HepG2 (cell line): ENCODE measurements around the gene NACC2. TPM values are rescaled to one million over a fixed set of nuclear protein-coding genes. Genes with fewer than 3 reads are reported as not detected.

Experiments used
- BCLAF1 ChIP-seq: fragments of 450-650 bp; IDR thresholded peaks from 2 replicates; pipeline ENCODE4 v1.6.1; 2017; ENCODE audit warnings: mild to moderate bottlenecking
- TRIM22 ChIP-seq: fragments of 450-650 bp; IDR thresholded peaks from 2 replicates; pipeline ENCODE4 v1.6.1; 2017
- ZBTB37 ChIP-seq: sonication (generic); formaldehyde crosslinking; IDR thresholded peaks from 2 replicates; pipeline ENCODE4 v1.4.0; 2020; ENCODE audit warnings: mild to moderate bottlenecking, missing genetic modification reagents
- ZMAT5 ChIP-seq: sonication (generic); formaldehyde crosslinking; IDR thresholded peaks from 2 replicates; pipeline ENCODE4 v1.5.0; 2020; ENCODE audit warnings: mild to moderate bottlenecking, low read depth, missing genetic modification reagents, borderline replicate concordance
- ZNF276 ChIP-seq: sonication (generic); formaldehyde crosslinking; IDR thresholded peaks from 2 replicates; pipeline ENCODE4 v1.4.0; 2020; ENCODE audit warnings: mild to moderate bottlenecking, low read depth, missing genetic modification reagents
- ZNF318 ChIP-seq: sonication (generic); formaldehyde crosslinking; IDR thresholded peaks from 2 replicates; pipeline ENCODE4 v1.4.0; 2020; ENCODE audit warnings: mild to moderate bottlenecking, missing genetic modification reagents
- ZNF484 ChIP-seq: sonication (generic); formaldehyde crosslinking; IDR thresholded peaks from 2 replicates; pipeline ENCODE4 v1.5.1; 2020; ENCODE audit warnings: mild to moderate bottlenecking, low read depth, missing genetic modification reagents, borderline replicate concordance
- ZNF839 ChIP-seq: sonication (generic); formaldehyde crosslinking; IDR thresholded peaks from 2 replicates; pipeline ENCODE4 v1.4.0; 2020; ENCODE audit warnings: missing genetic modification reagents, mild to moderate bottlenecking, borderline replicate concordance
- polyA plus RNA-seq, 8 experiments: library from polyadenylated mRNA; depleted of rRNA in 3 of 8; stranded (reverse) in 7 of 8; unstranded in 1 of 8; fragments of >200 nt; fragmentation: Illumina TruSeq in 4 of 8; extraction: Trizol in 4 of 8; gene quantifications; 2 replicates each; pipeline versions ENCODE4 v1.2.1 to v1.2.3, GENCODE V29; 2011 to 2016; ENCODE audit warnings: low read depth in 4 of 8, missing spikeins in 1 of 8, mixed read lengths in 1 of 8; ENCODE audit not compliant: insufficient read depth in 1 of 8
- total RNA-seq, 5 experiments: library from RNA; depleted of rRNA; stranded (reverse); fragments of >200 nt; fragmentation: Illumina TruSeq; extraction: Trizol; gene quantifications; 2 replicates each; pipeline ENCODE4 v1.2.3, GENCODE V29; 2016; ENCODE audit warnings: low read depth in 1 of 5

The NACC2 gene
- total and polyA plus RNA-seq, 2 of the 13 experiments (the other 11 are each of a cell fraction or from before 2014, with no cell fraction given) = 5.9 to 12.3 TPM

- TF ChIP-seq ZBTB37 (CRISPR knock-in tag) = no peak
- no peak for TF ChIP-seq TRIM22
- no peak for TF ChIP-seq ZNF484 (CRISPR knock-in tag)
- no peak for TF ChIP-seq ZNF276 (CRISPR knock-in tag)
- TF ChIP-seq ZMAT5 = no peak
- no peak for TF ChIP-seq BCLAF1
- TF ChIP-seq ZNF318 (CRISPR knock-in tag) = no peak
- no peak for TF ChIP-seq ZNF839 (CRISPR knock-in tag)
Observed at GRCh38 chr9:136093995-136094881, 851 bp downstream of the NACC2 start (continued).
